Panc1 (cell line): ENCODE results near the gene MAGEA10. TPM values are rescaled to one million over a fixed set of nuclear protein-coding genes. Genes with fewer than 3 reads are reported as not detected.
"Not testable (repeated sequence)": the region's sequence is repeated elsewhere in the genome, so short reads cannot be mapped to it uniquely, and the experiment has no call there.

Source experiments
- ATAC-seq: fragments of 200-7000 bp; cut with Tn5 transposase; 2 replicates; pipeline ENCODE4 v1.9.1; 2020; ENCODE audit warnings: mild to moderate bottlenecking, moderate library complexity
- BruUV-seq: library from RNA; stranded (reverse); fragments of 400-500 nt; replicated peaks from 2 replicates; lab custom pipeline; 2021; lab: Mats Ljungman, UMichigan
- CTCF ChIA-PET: fragments of 300-600 bp; sonication (Branson Sonifier 250); formaldehyde crosslinking; loops from one replicate; lab custom pipeline; 2022; ENCODE audit warnings: antibody characterized with exemption; lab: Charles Lee
- POLR2A ChIA-PET: fragments of 300-600 bp; sonication (Branson Sonifier 250); formaldehyde crosslinking; loops from one replicate; lab custom pipeline; 2022; ENCODE audit warnings: antibody characterized with exemption; lab: Charles Lee
- DNase-seq: peaks from one replicate; pipeline ENCODE4 v3.0.0-alpha.2; 2010; ENCODE audit warnings: low read depth, low spot score
- H3K27ac ChIP-seq: 2 replicates; pipeline ENCODE4 v1.5.1; 2011; ENCODE audit warnings: mild to moderate bottlenecking, low read length, inconsistent platforms
- H3K27me3 ChIP-seq: fragments of 200-500 bp; sonication (Bioruptor generic); 2 replicates; pipeline ENCODE4 v1.6.0; 2014; ENCODE audit warnings: low read length, inconsistent platforms; ENCODE audit not compliant: control insufficient read depth, insufficient read depth
- H3K36me3 ChIP-seq: fragments of 200-500 bp; sonication (Bioruptor generic); 2 replicates; pipeline ENCODE4 v1.5.1; 2014; ENCODE audit warnings: inconsistent platforms, mild to moderate bottlenecking, low read length, moderate library complexity; ENCODE audit not compliant: control insufficient read depth, insufficient read depth
- H3K4me1 ChIP-seq: 2 replicates; pipeline ENCODE4 v1.5.1; 2011; ENCODE audit warnings: inconsistent platforms, mild to moderate bottlenecking, low read length, moderate library complexity; ENCODE audit not compliant: control insufficient read depth, insufficient read depth
- H3K4me3 ChIP-seq, 2 experiments: 2 replicates each; pipeline ENCODE4 v1.5.1; 2011 to 2012; ENCODE audit warnings: low read depth in 2 of 2, low read length in 2 of 2, mild to moderate bottlenecking in 2 of 2, inconsistent platforms in 1 of 2, moderate library complexity in 1 of 2
- H3K9me3 ChIP-seq: fragments of 200-500 bp; sonication (Bioruptor generic); 2 replicates; pipeline ENCODE4 v1.5.1; 2014; ENCODE audit warnings: low read depth, mild to moderate bottlenecking, inconsistent platforms, low read length, moderate library complexity; ENCODE audit not compliant: control insufficient read depth, insufficient read depth
- POLR2AphosphoS5 ChIP-seq: IDR thresholded peaks from 2 replicates; pipeline ENCODE4 v1.6.1; 2012; ENCODE audit warnings: mild to moderate bottlenecking, low read depth, low read length, moderate library complexity
- SIN3A ChIP-seq: IDR thresholded peaks from 2 replicates; pipeline ENCODE4 v1.6.1; 2012; ENCODE audit warnings: low read depth, mild to moderate bottlenecking, low read length, moderate library complexity, borderline replicate concordance; ENCODE audit not compliant: insufficient read depth
- TCF7L2 ChIP-seq: IDR thresholded peaks from 2 replicates; pipeline ENCODE4 v1.6.1; 2011; ENCODE audit warnings: mild to moderate bottlenecking, low read depth, low read length, inconsistent platforms
- in situ Hi-C: cut with HindIII; loops from 2 replicates; pipeline ENCODE4 v1.10.0; 2016; ENCODE audit warnings: low sequenced_read_pairs, low pct_unique_long_range_greater_than_20kb
- intact Hi-C: fragments of 100-400 bp; cut with micrococcal nuclease; formaldehyde crosslinking; loops from one replicate; pipeline ENCODE4 v1.10.0; 2022; ENCODE audit not compliant: unreplicated experiment
- total RNA-seq: library from RNA; stranded (reverse); gene quantifications from one replicate; pipeline ENCODE4 v1.2.1, GENCODE V29; 2021; ENCODE audit not compliant: unreplicated experiment
- TF ChIP-seq, protein P1 (sequence below), 2 experiments: IDR thresholded peaks; 2 replicates each; pipeline ENCODE4 v1.6.1; 2011 to 2012; ENCODE audit warnings: low read depth in 2 of 2, control low read depth in 1 of 2, low read length in 1 of 2, mild to moderate bottlenecking in 1 of 2, moderate library complexity in 1 of 2; ENCODE audit not compliant: insufficient read depth in 1 of 2
- TF ChIP-seq, protein P2 (sequence below): fragments of 450-650 bp; IDR thresholded peaks from 2 replicates; pipeline ENCODE4 v1.5.1; 2017; ENCODE audit warnings: mild to moderate bottlenecking

Gene MAGEA10
- total RNA-seq, 1 experiment from 2014 or later = not detected

DNA sequence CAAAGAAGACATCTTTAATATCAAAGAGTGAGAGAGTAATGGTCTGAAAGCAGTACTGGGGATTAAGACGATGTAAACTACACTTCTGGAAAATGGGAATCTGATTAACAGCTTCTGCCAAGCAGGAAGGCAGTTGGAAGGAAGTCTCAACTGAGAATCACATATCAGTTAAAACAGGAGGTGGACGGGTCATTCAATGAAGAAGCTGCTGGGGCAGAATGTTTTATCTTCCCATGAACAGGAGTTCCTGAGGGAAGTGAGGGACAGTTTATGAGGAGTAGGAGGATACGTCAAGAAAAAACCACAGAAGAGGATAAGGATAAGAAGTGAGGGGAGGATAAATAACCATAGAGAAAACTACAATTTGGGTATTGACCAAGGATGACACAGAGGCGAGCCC, 38.7 kb upstream of the MAGEA10 start:
- no peaks in the 10 kb centered on the region for H3K9me3 ChIP-seq
- no peak overlapping the region for H3K4me3 ChIP-seq
- in situ Hi-C loops (no loop called here), intact Hi-C loops (no loop called here)
- POLR2A ChIA-PET = no interaction called here
- no peaks in the 10 kb centered on the region for H3K4me1 ChIP-seq
- no peak for DNase-seq
- CTCF ChIA-PET = no interaction called here
- no peaks in the 10 kb centered on the region for H3K27me3 ChIP-seq
- H3K27ac ChIP-seq = no peak overlapping the region
- H3K36me3 ChIP-seq = no peaks in the 10 kb centered on the region
- BruUV-seq = no TSS peak
- TF ChIP-seq, protein P1, sequence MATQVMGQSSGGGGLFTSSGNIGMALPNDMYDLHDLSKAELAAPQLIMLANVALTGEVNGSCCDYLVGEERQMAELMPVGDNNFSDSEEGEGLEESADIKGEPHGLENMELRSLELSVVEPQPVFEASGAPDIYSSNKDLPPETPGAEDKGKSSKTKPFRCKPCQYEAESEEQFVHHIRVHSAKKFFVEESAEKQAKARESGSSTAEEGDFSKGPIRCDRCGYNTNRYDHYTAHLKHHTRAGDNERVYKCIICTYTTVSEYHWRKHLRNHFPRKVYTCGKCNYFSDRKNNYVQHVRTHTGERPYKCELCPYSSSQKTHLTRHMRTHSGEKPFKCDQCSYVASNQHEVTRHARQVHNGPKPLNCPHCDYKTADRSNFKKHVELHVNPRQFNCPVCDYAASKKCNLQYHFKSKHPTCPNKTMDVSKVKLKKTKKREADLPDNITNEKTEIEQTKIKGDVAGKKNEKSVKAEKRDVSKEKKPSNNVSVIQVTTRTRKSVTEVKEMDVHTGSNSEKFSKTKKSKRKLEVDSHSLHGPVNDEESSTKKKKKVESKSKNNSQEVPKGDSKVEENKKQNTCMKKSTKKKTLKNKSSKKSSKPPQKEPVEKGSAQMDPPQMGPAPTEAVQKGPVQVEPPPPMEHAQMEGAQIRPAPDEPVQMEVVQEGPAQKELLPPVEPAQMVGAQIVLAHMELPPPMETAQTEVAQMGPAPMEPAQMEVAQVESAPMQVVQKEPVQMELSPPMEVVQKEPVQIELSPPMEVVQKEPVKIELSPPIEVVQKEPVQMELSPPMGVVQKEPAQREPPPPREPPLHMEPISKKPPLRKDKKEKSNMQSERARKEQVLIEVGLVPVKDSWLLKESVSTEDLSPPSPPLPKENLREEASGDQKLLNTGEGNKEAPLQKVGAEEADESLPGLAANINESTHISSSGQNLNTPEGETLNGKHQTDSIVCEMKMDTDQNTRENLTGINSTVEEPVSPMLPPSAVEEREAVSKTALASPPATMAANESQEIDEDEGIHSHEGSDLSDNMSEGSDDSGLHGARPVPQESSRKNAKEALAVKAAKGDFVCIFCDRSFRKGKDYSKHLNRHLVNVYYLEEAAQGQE (IDR thresholded peaks at IDR 0.05; ENCODE audit: insufficient read depth in 1 of 2, low read depth in 2 of 2, low read length in 1 of 2) = no peak
- TF ChIP-seq TCF7L2 (no peak), POLR2AphosphoS5 (no peak), SIN3A (no peak)
- TF ChIP-seq, protein P2, sequence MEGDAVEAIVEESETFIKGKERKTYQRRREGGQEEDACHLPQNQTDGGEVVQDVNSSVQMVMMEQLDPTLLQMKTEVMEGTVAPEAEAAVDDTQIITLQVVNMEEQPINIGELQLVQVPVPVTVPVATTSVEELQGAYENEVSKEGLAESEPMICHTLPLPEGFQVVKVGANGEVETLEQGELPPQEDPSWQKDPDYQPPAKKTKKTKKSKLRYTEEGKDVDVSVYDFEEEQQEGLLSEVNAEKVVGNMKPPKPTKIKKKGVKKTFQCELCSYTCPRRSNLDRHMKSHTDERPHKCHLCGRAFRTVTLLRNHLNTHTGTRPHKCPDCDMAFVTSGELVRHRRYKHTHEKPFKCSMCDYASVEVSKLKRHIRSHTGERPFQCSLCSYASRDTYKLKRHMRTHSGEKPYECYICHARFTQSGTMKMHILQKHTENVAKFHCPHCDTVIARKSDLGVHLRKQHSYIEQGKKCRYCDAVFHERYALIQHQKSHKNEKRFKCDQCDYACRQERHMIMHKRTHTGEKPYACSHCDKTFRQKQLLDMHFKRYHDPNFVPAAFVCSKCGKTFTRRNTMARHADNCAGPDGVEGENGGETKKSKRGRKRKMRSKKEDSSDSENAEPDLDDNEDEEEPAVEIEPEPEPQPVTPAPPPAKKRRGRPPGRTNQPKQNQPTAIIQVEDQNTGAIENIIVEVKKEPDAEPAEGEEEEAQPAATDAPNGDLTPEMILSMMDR = no peak
- no peak for ATAC-seq

DNA sequence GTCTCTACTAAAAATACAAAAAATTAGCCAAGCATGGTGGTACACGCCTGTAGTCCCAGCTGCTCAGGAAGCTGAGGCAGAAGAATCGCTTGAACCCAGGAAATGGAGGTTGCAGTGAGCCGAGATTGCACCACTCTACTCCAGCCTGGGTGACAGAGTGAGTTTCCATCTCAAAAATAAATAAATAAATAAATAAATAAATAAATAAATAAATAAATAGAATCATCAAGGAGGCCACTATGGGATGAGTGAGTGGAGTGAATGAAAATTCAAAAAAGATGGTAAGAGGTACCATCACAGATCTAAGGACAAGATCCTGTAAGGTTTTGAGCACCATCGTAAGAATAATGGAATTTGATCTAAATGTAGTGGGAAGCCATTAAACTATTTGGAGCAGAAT, 37.5 kb upstream of the MAGEA10 start:
- H3K36me3 ChIP-seq, DNase-seq, H3K4me1 ChIP-seq, H3K27ac ChIP-seq, H3K4me3 ChIP-seq, intact Hi-C loops, H3K27me3 ChIP-seq, BruUV-seq, ATAC-seq, H3K9me3 ChIP-seq, CTCF ChIA-PET, in situ Hi-C loops, POLR2A ChIA-PET: not testable (repeated sequence)

DNA sequence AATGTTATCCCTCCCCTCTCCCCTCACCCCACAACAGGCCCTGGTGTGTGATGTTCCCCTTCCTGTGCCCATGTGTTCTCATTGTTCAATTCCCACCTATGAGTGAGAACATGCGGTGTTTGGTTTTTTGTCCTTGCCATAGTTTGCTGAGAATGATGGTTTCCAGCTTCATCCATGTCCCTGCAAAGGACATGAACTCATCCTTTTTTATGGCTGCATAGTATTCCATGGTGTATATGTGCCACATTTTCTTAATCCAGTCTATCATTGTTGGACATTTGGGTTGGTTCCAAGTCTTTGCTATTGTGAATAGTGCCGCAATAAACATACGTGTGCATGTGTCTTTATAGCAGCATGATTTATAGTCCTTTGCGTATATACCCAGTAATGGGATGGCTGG, 35.5 kb upstream of the MAGEA10 start:
- H3K4me1 ChIP-seq, H3K9me3 ChIP-seq, H3K27me3 ChIP-seq, H3K27ac ChIP-seq, H3K4me3 ChIP-seq, H3K36me3 ChIP-seq, POLR2A ChIA-PET, ATAC-seq, in situ Hi-C loops, intact Hi-C loops, BruUV-seq, CTCF ChIA-PET, DNase-seq: not testable (repeated sequence)
